Nephron progenitor cell (in vitro differentiated cells): ENCODE measurements around the gene SRSF8.

Source experiments
- DNase-seq: peaks from one replicate; pipeline ENCODE4 v3.0.0; 2021
- H3K27ac Mint-ChIP-seq: 2 replicates; pipeline ENCODE4 v1.8.0; 2021; ENCODE audit warnings: mild to moderate bottlenecking, moderate library complexity, mixed read lengths
- H3K27me3 Mint-ChIP-seq: 2 replicates; pipeline ENCODE4 v1.8.0; 2021; ENCODE audit warnings: mild to moderate bottlenecking, low read depth, mixed read lengths; ENCODE audit not compliant: poor library complexity
- H3K36me3 Mint-ChIP-seq: 2 replicates; pipeline ENCODE4 v1.8.0; 2021; ENCODE audit warnings: low read depth, mixed read lengths
- H3K4me1 Mint-ChIP-seq: 2 replicates; pipeline ENCODE4 v1.8.0; 2021; ENCODE audit warnings: mixed read lengths
- H3K4me3 Mint-ChIP-seq: 2 replicates; pipeline ENCODE4 v1.8.0; 2021; ENCODE audit warnings: mild to moderate bottlenecking, moderate library complexity, mixed read lengths
- H3K9me3 Mint-ChIP-seq: 2 replicates; pipeline ENCODE4 v1.8.0; 2021; ENCODE audit warnings: mild to moderate bottlenecking, moderate library complexity, mixed read lengths
- TF ChIP-seq, protein P1 (sequence below): fragments of 200-600 bp; sonication (generic); IDR thresholded peaks from 2 replicates; pipeline ENCODE4 v1.5.0; 2021; ENCODE audit warnings: antibody characterized with exemption

Gene SRSF8

GRCh38 chr11:95054356-95054755 lies 12.4 kb upstream of the SRSF8 start:
- Mint-ChIP-seq H3K9me3 (no peaks in the 10 kb centered on the region), H3K36me3 (no peaks in the 10 kb centered on the region), H3K27ac (no peak overlapping the region), H3K4me1 (no peaks in the 10 kb centered on the region), H3K27me3 (peaks cover 25% of the 10 kb centered on the region), H3K4me3 (no peak overlapping the region)
- TF ChIP-seq, protein P1, sequence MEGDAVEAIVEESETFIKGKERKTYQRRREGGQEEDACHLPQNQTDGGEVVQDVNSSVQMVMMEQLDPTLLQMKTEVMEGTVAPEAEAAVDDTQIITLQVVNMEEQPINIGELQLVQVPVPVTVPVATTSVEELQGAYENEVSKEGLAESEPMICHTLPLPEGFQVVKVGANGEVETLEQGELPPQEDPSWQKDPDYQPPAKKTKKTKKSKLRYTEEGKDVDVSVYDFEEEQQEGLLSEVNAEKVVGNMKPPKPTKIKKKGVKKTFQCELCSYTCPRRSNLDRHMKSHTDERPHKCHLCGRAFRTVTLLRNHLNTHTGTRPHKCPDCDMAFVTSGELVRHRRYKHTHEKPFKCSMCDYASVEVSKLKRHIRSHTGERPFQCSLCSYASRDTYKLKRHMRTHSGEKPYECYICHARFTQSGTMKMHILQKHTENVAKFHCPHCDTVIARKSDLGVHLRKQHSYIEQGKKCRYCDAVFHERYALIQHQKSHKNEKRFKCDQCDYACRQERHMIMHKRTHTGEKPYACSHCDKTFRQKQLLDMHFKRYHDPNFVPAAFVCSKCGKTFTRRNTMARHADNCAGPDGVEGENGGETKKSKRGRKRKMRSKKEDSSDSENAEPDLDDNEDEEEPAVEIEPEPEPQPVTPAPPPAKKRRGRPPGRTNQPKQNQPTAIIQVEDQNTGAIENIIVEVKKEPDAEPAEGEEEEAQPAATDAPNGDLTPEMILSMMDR, result no peak
- no peak for DNase-seq

GRCh38 chr11:95055283-95055897 lies 11.3 kb upstream of the SRSF8 start:
- Mint-ChIP-seq H3K9me3 (no peaks in the 10 kb centered on the region), H3K4me3 (no peak overlapping the region), H3K4me1 (no peaks in the 10 kb centered on the region), H3K36me3 (no peaks in the 10 kb centered on the region), H3K27me3 (peaks cover 33% of the 10 kb centered on the region), H3K27ac (no peak overlapping the region)
- TF ChIP-seq, protein P1, result no peak
- DNase-seq, result no peak

- H3K4me1 Mint-ChIP-seq, result no peaks in the 10 kb centered on the region
- H3K36me3 Mint-ChIP-seq, result no peaks in the 10 kb centered on the region
- H3K27ac Mint-ChIP-seq, result no peak overlapping the region
- no peak overlapping the region for H3K4me3 Mint-ChIP-seq
- peaks cover 47% of the 10 kb centered on the region for H3K27me3 Mint-ChIP-seq
- TF ChIP-seq, protein P1, result no peak
- DNase-seq, result no peak
- no peaks in the 10 kb centered on the region for H3K9me3 Mint-ChIP-seq
Observed at GRCh38 chr11:95057959-95058358, 8.8 kb upstream of the SRSF8 start.

DNA sequence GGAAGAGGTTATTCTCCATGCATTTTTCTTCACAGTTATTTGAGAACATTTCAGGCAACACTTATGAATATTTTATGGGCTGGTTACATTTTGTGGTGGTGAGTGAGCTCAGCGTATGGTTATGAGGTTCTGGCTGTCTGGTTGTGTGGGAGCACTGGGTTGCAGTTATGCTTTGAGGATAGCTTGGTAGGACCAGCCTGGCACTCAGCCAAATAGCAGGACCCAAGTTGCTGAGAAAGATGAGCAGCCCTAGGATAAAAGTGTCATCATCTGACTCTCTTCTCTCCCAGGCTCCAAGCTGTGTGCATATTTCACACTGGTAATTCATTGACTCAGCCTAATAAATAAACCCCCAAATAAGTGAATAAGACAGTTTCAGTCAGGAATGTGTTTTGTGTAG lies 8.1 kb upstream of the SRSF8 start:
- Mint-ChIP-seq H3K36me3 (no peaks in the 10 kb centered on the region), H3K27ac (no peak overlapping the region), H3K4me1 (no peaks in the 10 kb centered on the region), H3K4me3 (no peak overlapping the region), H3K27me3 (peaks cover 46% of the 10 kb centered on the region), H3K9me3 (no peaks in the 10 kb centered on the region)
- DNase-seq, result no peak
- TF ChIP-seq, protein P1, result no peak

DNA sequence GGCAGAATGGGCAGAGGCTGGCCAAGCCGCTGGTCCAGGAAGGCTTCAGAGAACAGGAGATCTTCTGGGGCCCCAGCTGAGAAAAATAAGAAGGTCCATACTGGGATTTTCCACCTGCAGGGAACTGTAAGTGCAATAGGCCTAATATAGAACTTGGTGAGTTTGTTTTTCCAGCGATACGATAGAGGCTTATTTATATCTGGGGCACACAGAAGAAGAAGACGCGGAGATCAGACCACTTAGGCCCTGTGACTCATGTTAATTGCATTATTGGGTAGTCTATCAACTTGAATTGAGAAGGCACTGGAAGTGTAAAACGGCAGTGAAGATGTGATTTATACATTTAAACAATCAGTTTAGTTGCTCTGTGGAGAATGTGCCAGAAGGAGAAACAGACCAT lies 7.7 kb upstream of the SRSF8 start:
- TF ChIP-seq, protein P1, result no peak
- no peak overlapping the region for H3K4me3 Mint-ChIP-seq
- no peak overlapping the region for H3K27ac Mint-ChIP-seq
- no peaks in the 10 kb centered on the region for H3K4me1 Mint-ChIP-seq
- no peaks in the 10 kb centered on the region for H3K9me3 Mint-ChIP-seq
- peaks cover 43% of the 10 kb centered on the region for H3K27me3 Mint-ChIP-seq
- no peak for DNase-seq
- no peaks in the 10 kb centered on the region for H3K36me3 Mint-ChIP-seq

- Mint-ChIP-seq H3K27me3 (peaks cover 24% of the 10 kb centered on the region), H3K4me3 (no peak overlapping the region), H3K4me1 (peaks cover 22% of the 10 kb centered on the region), H3K36me3 (peaks cover under 1% of the 10 kb centered on the region), H3K27ac (no peak overlapping the region), H3K9me3 (no peaks in the 10 kb centered on the region)
- DNase-seq, result no peak
- TF ChIP-seq, protein P1, result no peak
Observed at GRCh38 chr11:95065336-95065735, 1.4 kb upstream of the SRSF8 start.
